Liver (tissue), 9 donors: Measurements from ENCODE around the gene TM4SF18. TPM values are rescaled to one million over a fixed set of nuclear protein-coding genes. Genes with fewer than 3 reads are reported as not detected.
A peak's percentile ranks its signal among the peaks of the same experiment; 100 is the strongest.

Experiments
- DNase-seq: peaks from one replicate; pipeline ENCODE4 v3.0.0-alpha.2; 2017; ENCODE audit warnings: low spot score
- H3K27ac ChIP-seq, 2 donors: one replicate each; pipeline ENCODE4 v1.7.0; 2013; ENCODE audit warnings: inconsistent platforms in 2 of 2, low read length in 2 of 2, control low read depth in 1 of 2, low read depth in 1 of 2, mild to moderate bottlenecking in 1 of 2
- H3K27me3 ChIP-seq, 4 donors: one replicate each; pipeline versions ENCODE4 v1.6.1 to v1.7.0; 2013; ENCODE audit warnings: low read length in 3 of 4, inconsistent platforms in 1 of 4, mild to moderate bottlenecking in 1 of 4, moderate library complexity in 1 of 4; ENCODE audit not compliant: control insufficient read depth in 4 of 4, insufficient read depth in 4 of 4
- H3K36me3 ChIP-seq, 4 donors: one replicate each; pipeline versions ENCODE4 v1.6.1 to v1.7.0; 2013; ENCODE audit warnings: low read length in 3 of 4, mild to moderate bottlenecking in 3 of 4, low read depth in 1 of 4, moderate library complexity in 1 of 4; ENCODE audit not compliant: control insufficient read depth in 4 of 4, insufficient read depth in 3 of 4
- H3K4me1 ChIP-seq, 4 donors: one replicate each; pipeline versions ENCODE4 v1.6.1 to v1.7.0; 2013; ENCODE audit warnings: low read length in 3 of 4, mild to moderate bottlenecking in 3 of 4, moderate library complexity in 1 of 4; ENCODE audit not compliant: control insufficient read depth in 4 of 4, insufficient read depth in 4 of 4
- H3K4me3 ChIP-seq, 3 donors: one replicate each; pipeline versions ENCODE4 v1.6.1 to v1.7.0; 2013; ENCODE audit warnings: low read length in 3 of 3, control low read depth in 1 of 3, low read depth in 1 of 3, mild to moderate bottlenecking in 1 of 3
- H3K9ac ChIP-seq, 2 donors: one replicate each; pipeline ENCODE4 v1.7.0; 2013; ENCODE audit warnings: low read length in 2 of 2, mild to moderate bottlenecking in 2 of 2, moderate library complexity in 2 of 2, control low read depth in 1 of 2, low read depth in 1 of 2
- H3K9me3 ChIP-seq, 4 donors: one replicate each; pipeline versions ENCODE4 v1.6.1 to v1.7.0; 2013; ENCODE audit warnings: low read length in 3 of 4; ENCODE audit not compliant: control insufficient read depth in 4 of 4
- EGR1 ChIP-seq, 2 donors: IDR thresholded peaks; 2 replicates each; pipeline ENCODE4 v1.6.1; 2016 to 2018; ENCODE audit warnings: antibody characterized with exemption in 2 of 2, low read depth in 2 of 2
- FOXA1 ChIP-seq: IDR thresholded peaks from 2 replicates; pipeline ENCODE4 v1.6.1; 2016; ENCODE audit warnings: antibody characterized with exemption
- FOXA2 ChIP-seq: IDR thresholded peaks from 2 replicates; pipeline ENCODE4 v1.6.1; 2016; ENCODE audit warnings: antibody characterized with exemption
- GABPA ChIP-seq, 2 donors: IDR thresholded peaks in 1 of 2; conservative IDR thresholded peaks in 1 of 2; 2 replicates each; pipeline ENCODE4 v1.6.1; 2016; ENCODE audit warnings: antibody characterized with exemption in 2 of 2, mild to moderate bottlenecking in 1 of 2, moderate library complexity in 1 of 2
- HNF4A ChIP-seq, 2 donors: conservative IDR thresholded peaks; 2 replicates each; pipeline ENCODE4 v1.6.1; 2016; ENCODE audit warnings: antibody characterized with exemption in 2 of 2, mild to moderate bottlenecking in 2 of 2
- HNF4G ChIP-seq: IDR thresholded peaks from 2 replicates; pipeline ENCODE4 v1.6.1; 2016; ENCODE audit warnings: antibody characterized with exemption
- JUND ChIP-seq, 2 donors: IDR thresholded peaks; 2 replicates each; pipeline ENCODE4 v1.6.1; 2016; ENCODE audit warnings: antibody characterized with exemption in 2 of 2
- MAX ChIP-seq: IDR thresholded peaks from 2 replicates; pipeline ENCODE4 v1.6.1; 2016; ENCODE audit warnings: antibody characterized with exemption
- NR2F2 ChIP-seq: IDR thresholded peaks from 2 replicates; pipeline ENCODE4 v1.6.1; 2016; ENCODE audit warnings: antibody characterized with exemption
- RAD21 ChIP-seq, 2 donors: IDR thresholded peaks; 2 replicates each; pipeline ENCODE4 v1.6.1; 2016; ENCODE audit warnings: antibody characterized with exemption in 2 of 2, mild to moderate bottlenecking in 2 of 2
- RXRA ChIP-seq, 2 donors: IDR thresholded peaks; 2 replicates each; pipeline ENCODE4 v1.6.1; 2017 to 2018; ENCODE audit warnings: antibody characterized with exemption in 2 of 2, mild to moderate bottlenecking in 1 of 2
- SP1 ChIP-seq: IDR thresholded peaks from 2 replicates; pipeline ENCODE4 v1.6.1; 2018; ENCODE audit warnings: antibody characterized with exemption, mild to moderate bottlenecking
- TAF1 ChIP-seq: conservative IDR thresholded peaks from 2 replicates; pipeline ENCODE4 v1.6.1; 2016; ENCODE audit warnings: antibody characterized with exemption, mild to moderate bottlenecking
- YY1 ChIP-seq: IDR thresholded peaks from 2 replicates; pipeline ENCODE4 v1.6.1; 2016; ENCODE audit warnings: antibody characterized with exemption, mild to moderate bottlenecking
- WGBS: extraction: QIAGEN DNeasy Blood & Tissue Kit; methylation state at CpG from one replicate; pipeline ENCODE4 v1.1.7; 2013; 5-methylcytosine and 5-hydroxymethylcytosine counted together
- polyA plus RNA-seq, 2 donors: library from polyadenylated mRNA; stranded (reverse) in 1 of 2; unstranded in 1 of 2; fragments of 200-250 nt in 1 of 2; fragments of >200 nt in 1 of 2; fragmentation: Nextera tagmentation in 1 of 2; extraction: Ambion mirVana in 1 of 2; gene quantifications; one replicate each; pipeline versions ENCODE4 v1.2.1 to v1.2.3, GENCODE V29; 2013 to 2015
- total RNA-seq, 2 donors: library from RNA; depleted of rRNA; stranded (reverse); fragments of >200 nt; gene quantifications; one replicate each; pipeline ENCODE4 v1.2.3, GENCODE V29; 2014
- TF ChIP-seq, protein P1 (sequence below): IDR thresholded peaks from 2 replicates; pipeline ENCODE4 v1.6.1; 2016; ENCODE audit warnings: antibody characterized with exemption, mild to moderate bottlenecking
- donor health status: healthy.
- donor health status: healthy.
- donor health status: healthy.
- donor health status: healthy.
- donor health status: healthy.

The TM4SF18 gene
- total and polyA plus RNA-seq, 4 donors: 4.9 to 12.6 (median 6.4) TPM

DNA sequence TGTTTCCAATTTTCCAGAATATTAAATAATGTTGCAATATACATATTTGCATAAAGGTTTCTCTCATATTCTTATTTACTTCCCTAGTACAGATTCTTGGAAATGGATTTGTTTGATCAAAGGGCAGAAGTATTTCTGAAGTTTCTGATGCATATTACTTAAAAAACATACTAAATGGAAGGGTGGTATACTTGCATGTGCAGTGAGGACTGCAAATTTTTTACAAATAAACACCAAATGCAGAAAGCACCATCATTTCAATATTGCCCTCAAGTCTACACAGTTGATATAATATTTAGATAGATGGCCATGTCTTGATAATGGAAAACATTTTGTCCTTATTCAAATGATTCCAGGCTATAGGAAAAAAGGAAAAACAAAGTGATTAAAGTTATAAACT is 12.3 kb downstream of the TM4SF18 start:
- Histone ChIP-seq H3K4me3 (no peak overlapping the region), H3K36me3 (no peaks in the 10 kb centered on the region), H3K9me3 (no peaks in the 10 kb centered on the region), H3K4me1 (peaks cover 0 to 5% (median 1%) of the 10 kb centered on the region in 4 donors), H3K27ac (no peak overlapping the region), H3K27me3 (no peaks in the 10 kb centered on the region), H3K9ac (no peak overlapping the region)
- no peak for DNase-seq
- no peak for TF ChIP-seq NR2F2
- no peak for TF ChIP-seq FOXA1
- TF ChIP-seq HNF4G: no peak
- TF ChIP-seq RXRA (IDR thresholded peaks at IDR 0.05): no peak
- TF ChIP-seq MAX: no peak

GRCh38 chr3:149319750-149320149 is 13.7 kb downstream of the TM4SF18 start:
- no peak for DNase-seq
- no peak overlapping the region for H3K27ac ChIP-seq
- 97% methylated on average over 3 of the region's 3 CpGs for WGBS

DNA sequence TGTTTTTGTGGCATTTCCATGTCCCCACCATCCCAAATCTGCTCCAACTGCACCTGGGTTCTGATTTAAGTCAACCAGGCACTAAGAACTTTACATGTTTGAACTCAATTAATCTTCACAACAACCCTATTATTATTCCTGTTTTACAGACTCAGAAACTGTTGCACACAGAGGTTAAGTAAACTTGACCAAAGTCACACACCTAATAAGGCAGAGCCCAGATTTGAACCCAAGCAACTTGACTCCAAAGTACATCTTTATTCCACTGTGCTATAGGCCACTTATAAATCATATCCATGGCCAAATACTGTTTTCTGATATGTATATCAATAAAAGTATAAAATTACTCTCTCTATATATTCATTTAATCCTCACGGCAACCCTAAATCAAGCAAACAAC is 16.4 kb downstream of the TM4SF18 start:
- no peaks in the 10 kb centered on the region for H3K27me3 ChIP-seq
- no peaks in the 10 kb centered on the region for H3K9me3 ChIP-seq
- peaks cover 0 to 15% (median 11%) of the 10 kb centered on the region in 4 donors for H3K4me1 ChIP-seq
- H3K27ac ChIP-seq: no peak overlapping the region
- no peak overlapping the region for H3K4me3 ChIP-seq
- no peak overlapping the region for H3K9ac ChIP-seq
- TF ChIP-seq HNF4A (conservative IDR thresholded peaks at IDR 0.05) (peak; percentile 21 to 42), FOXA1 (no peak), NR2F2 (no peak), YY1 (no peak), RAD21 (IDR thresholded peaks at IDR 0.05) (no peak), MAX (no peak)
- no peaks in the 10 kb centered on the region for H3K36me3 ChIP-seq
- 97% methylated on average over 1 of the region's 1 CpG for WGBS
- DNase-seq: no peak

More at GRCh38 chr3:149319750-149320149, 13.7 kb downstream of the TM4SF18 start:
- H3K4me1 ChIP-seq: peaks cover 0 to 11% (median 8%) of the 10 kb centered on the region in 4 donors
- no peak overlapping the region for H3K4me3 ChIP-seq
- no peaks in the 10 kb centered on the region for H3K36me3 ChIP-seq
- TF ChIP-seq FOXA2 (no peak), GABPA (IDR thresholded peaks at IDR 0.05 in 1 of 2, conservative IDR thresholded peaks at IDR 0.05 in 1 of 2) (no peak), TAF1 (no peak), YY1 (no peak), EGR1 (IDR thresholded peaks at IDR 0.05; ENCODE audit: low read depth in 2 of 2) (no peak), RAD21 (IDR thresholded peaks at IDR 0.05) (no peak), SP1 (no peak), NR2F2 (no peak), FOXA1 (no peak), JUND (IDR thresholded peaks at IDR 0.05) (no peak)
- TF ChIP-seq, protein P1, sequence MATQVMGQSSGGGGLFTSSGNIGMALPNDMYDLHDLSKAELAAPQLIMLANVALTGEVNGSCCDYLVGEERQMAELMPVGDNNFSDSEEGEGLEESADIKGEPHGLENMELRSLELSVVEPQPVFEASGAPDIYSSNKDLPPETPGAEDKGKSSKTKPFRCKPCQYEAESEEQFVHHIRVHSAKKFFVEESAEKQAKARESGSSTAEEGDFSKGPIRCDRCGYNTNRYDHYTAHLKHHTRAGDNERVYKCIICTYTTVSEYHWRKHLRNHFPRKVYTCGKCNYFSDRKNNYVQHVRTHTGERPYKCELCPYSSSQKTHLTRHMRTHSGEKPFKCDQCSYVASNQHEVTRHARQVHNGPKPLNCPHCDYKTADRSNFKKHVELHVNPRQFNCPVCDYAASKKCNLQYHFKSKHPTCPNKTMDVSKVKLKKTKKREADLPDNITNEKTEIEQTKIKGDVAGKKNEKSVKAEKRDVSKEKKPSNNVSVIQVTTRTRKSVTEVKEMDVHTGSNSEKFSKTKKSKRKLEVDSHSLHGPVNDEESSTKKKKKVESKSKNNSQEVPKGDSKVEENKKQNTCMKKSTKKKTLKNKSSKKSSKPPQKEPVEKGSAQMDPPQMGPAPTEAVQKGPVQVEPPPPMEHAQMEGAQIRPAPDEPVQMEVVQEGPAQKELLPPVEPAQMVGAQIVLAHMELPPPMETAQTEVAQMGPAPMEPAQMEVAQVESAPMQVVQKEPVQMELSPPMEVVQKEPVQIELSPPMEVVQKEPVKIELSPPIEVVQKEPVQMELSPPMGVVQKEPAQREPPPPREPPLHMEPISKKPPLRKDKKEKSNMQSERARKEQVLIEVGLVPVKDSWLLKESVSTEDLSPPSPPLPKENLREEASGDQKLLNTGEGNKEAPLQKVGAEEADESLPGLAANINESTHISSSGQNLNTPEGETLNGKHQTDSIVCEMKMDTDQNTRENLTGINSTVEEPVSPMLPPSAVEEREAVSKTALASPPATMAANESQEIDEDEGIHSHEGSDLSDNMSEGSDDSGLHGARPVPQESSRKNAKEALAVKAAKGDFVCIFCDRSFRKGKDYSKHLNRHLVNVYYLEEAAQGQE: no peak
- H3K9ac ChIP-seq: no peak overlapping the region
- H3K9me3 ChIP-seq: no peaks in the 10 kb centered on the region
- H3K27me3 ChIP-seq: no peaks in the 10 kb centered on the region
